ENCODE results near the gene NOL8.

- no peak for TF ChIP-seq POLR2A (IDR thresholded peaks at IDR 0.05)
- TF ChIP-seq, protein P1, sequence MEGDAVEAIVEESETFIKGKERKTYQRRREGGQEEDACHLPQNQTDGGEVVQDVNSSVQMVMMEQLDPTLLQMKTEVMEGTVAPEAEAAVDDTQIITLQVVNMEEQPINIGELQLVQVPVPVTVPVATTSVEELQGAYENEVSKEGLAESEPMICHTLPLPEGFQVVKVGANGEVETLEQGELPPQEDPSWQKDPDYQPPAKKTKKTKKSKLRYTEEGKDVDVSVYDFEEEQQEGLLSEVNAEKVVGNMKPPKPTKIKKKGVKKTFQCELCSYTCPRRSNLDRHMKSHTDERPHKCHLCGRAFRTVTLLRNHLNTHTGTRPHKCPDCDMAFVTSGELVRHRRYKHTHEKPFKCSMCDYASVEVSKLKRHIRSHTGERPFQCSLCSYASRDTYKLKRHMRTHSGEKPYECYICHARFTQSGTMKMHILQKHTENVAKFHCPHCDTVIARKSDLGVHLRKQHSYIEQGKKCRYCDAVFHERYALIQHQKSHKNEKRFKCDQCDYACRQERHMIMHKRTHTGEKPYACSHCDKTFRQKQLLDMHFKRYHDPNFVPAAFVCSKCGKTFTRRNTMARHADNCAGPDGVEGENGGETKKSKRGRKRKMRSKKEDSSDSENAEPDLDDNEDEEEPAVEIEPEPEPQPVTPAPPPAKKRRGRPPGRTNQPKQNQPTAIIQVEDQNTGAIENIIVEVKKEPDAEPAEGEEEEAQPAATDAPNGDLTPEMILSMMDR (IDR thresholded peaks at IDR 0.05), result no peak
Observed at GRCh38 chr9:92266486-92266885, 58.7 kb downstream of the NOL8 start.
